Body of pancreas (tissue), 4 donors: ENCODE data around the gene MAML2. TPM values are rescaled to one million over a fixed set of nuclear protein-coding genes. Genes with fewer than 3 reads are reported as not detected.
"Not testable (repeated sequence)": the region's sequence is repeated elsewhere in the genome, so short reads cannot be mapped to it uniquely, and the experiment has no call there.

ENCODE experiments used
- ATAC-seq: fragments of 150-250 bp; one replicate; pipeline ENCODE4 v1.9.1; 2016
- DNase-seq, 4 donors: peaks; one replicate each; pipeline ENCODE4 v3.0.0-alpha.2; 2019
- H3K27ac ChIP-seq, 4 donors: fragments of 200-600 bp; sonication (generic); 1 replicate in 3 of 4; 2 replicates in 1 of 4; pipeline versions ENCODE4 v1.5.1 to v1.6.1; 2016 to 2019; ENCODE audit warnings: mild to moderate bottlenecking in 1 of 4, mixed read lengths in 1 of 4, moderate library complexity in 1 of 4
- H3K27me3 ChIP-seq, 2 donors: fragments of 200-600 bp; sonication (generic); one replicate each; pipeline ENCODE4 v1.6.0; 2016; ENCODE audit warnings: mild to moderate bottlenecking in 1 of 2
- H3K36me3 ChIP-seq, 2 donors: fragments of 200-600 bp; sonication (generic); replicated peaks in 1 of 2; 2 replicates each; pipeline ENCODE4 v1.5.1; 2016; ENCODE audit warnings: low read depth in 2 of 2; ENCODE audit not compliant: insufficient read depth in 1 of 2
- H3K4me1 ChIP-seq: fragments of 200-600 bp; sonication (generic); one replicate; pipeline ENCODE4 v1.6.0; 2016
- H3K4me3 ChIP-seq, 2 donors: fragments of 200-600 bp; sonication (generic); 1 replicate in 1 of 2; 2 replicates in 1 of 2; pipeline ENCODE4 v1.5.1; 2016 to 2019
- H3K9me3 ChIP-seq, 3 donors: fragments of 200-600 bp; sonication (generic); 1 replicate in 2 of 3; 2 replicates in 1 of 3; pipeline ENCODE4 v1.5.1; 2016
- CTCF ChIP-seq, 7 experiments: fragments of 450-650 bp in 4 of 7; fragments of 200-600 bp in 3 of 7; sonication (generic) in 3 of 7; IDR thresholded peaks; one replicate each; pipeline ENCODE4 v1.5.1; 2016 to 2019; ENCODE audit warnings: antibody characterized with exemption in 7 of 7
- POLR2A ChIP-seq, 3 donors: fragments of 450-650 bp; IDR thresholded peaks; one replicate each; pipeline ENCODE4 v1.6.1; 2016; ENCODE audit warnings: antibody characterized with exemption in 3 of 3, mild to moderate bottlenecking in 2 of 3
- WGBS, 2 donors: methylation state at CpG; one replicate each; pipeline ENCODE4 v1.1.5; 2017; 5-methylcytosine and 5-hydroxymethylcytosine counted together
- intact Hi-C: fragments of 100-400 bp; cut with DNase I; formaldehyde crosslinking; loops from one replicate; pipeline ENCODE4 v1.15.1; 2023
- total RNA-seq, 2 donors: library from RNA; depleted of rRNA; stranded (reverse); fragments of >200 nt; gene quantifications; one replicate each; pipeline ENCODE4 v1.1.0, GENCODE V29; 2016

The MAML2 gene
- total RNA-seq, 2 donors from 2014 or later: 7.9 to 9.9 TPM

- DNase-seq: no peak
Measured at GRCh38 chr11:96188243-96189006, 154.6 kb downstream of the MAML2 start.

GRCh38 chr11:96187822-96188221 is 155.2 kb downstream of the MAML2 start:
- no peak overlapping the region for H3K27ac ChIP-seq
- no peaks in the 10 kb centered on the region for H3K36me3 ChIP-seq
- TF ChIP-seq CTCF (IDR thresholded peaks at IDR 0.05) (no peak), POLR2A (IDR thresholded peaks at IDR 0.05) (no peak)
- WGBS, 2 donors: 68 to 81% methylated on average over 3 of the region's 3 CpGs
- H3K4me3 ChIP-seq: no peak overlapping the region
- no peaks in the 10 kb centered on the region for H3K4me1 ChIP-seq
- no peak for DNase-seq
- peak; percentile 33 for ATAC-seq
- no peaks in the 10 kb centered on the region for H3K9me3 ChIP-seq
- intact Hi-C loops: no loop called here
- no peaks in the 10 kb centered on the region for H3K27me3 ChIP-seq

More at GRCh38 chr11:96188243-96189006, 154.6 kb downstream of the MAML2 start:
- Histone ChIP-seq H3K4me1 (no peaks in the 10 kb centered on the region), H3K27me3 (no peaks in the 10 kb centered on the region), H3K4me3 (no peak overlapping the region), H3K36me3 (no peaks in the 10 kb centered on the region), H3K9me3 (no peaks in the 10 kb centered on the region), H3K27ac (peak overlapping the region in 1 of 4 donors; percentile 10)
- 22 to 23% methylated on average over 2 of the region's 2 CpGs for WGBS, 2 donors
- ATAC-seq: no peak
- intact Hi-C loops: no loop called here
- TF ChIP-seq CTCF (IDR thresholded peaks at IDR 0.05): no peak
- TF ChIP-seq POLR2A (IDR thresholded peaks at IDR 0.05): no peak

GRCh38 chr11:96186806-96187205 is 156.2 kb downstream of the MAML2 start:
- 75 to 76% methylated on average over 1 of the region's 1 CpG for whole genome bisulfite sequencing, 2 donors
- TF ChIP-seq CTCF (IDR thresholded peaks at IDR 0.05) (no peak), POLR2A (IDR thresholded peaks at IDR 0.05) (no peak)
- Histone ChIP-seq H3K4me1 (no peaks in the 10 kb centered on the region), H3K9me3 (no peaks in the 10 kb centered on the region), H3K27me3 (no peaks in the 10 kb centered on the region), H3K4me3 (no peak overlapping the region), H3K36me3 (no peaks in the 10 kb centered on the region), H3K27ac (no peak overlapping the region)
- ATAC-seq: no peak
- intact Hi-C loops: no loop called here
- no peak for DNase-seq

- WGBS, 2 donors: 55 to 73% methylated on average over 4 of the region's 4 CpGs
- ATAC-seq: no peak
Measured at GRCh38 chr11:96185220-96185768, 157.7 kb downstream of the MAML2 start.

GRCh38 chr11:96180937-96181336 is 162.1 kb downstream of the MAML2 start:
- ATAC-seq, H3K4me1 ChIP-seq, intact Hi-C loops, DNase-seq, H3K9me3 ChIP-seq, H3K27me3 ChIP-seq, H3K27ac ChIP-seq, H3K36me3 ChIP-seq, H3K4me3 ChIP-seq: not testable (repeated sequence)
- WGBS, 2 donors: 73 to 74% methylated on average over 3 to 4 of the region's 4 CpGs

More at GRCh38 chr11:96185220-96185768, 157.7 kb downstream of the MAML2 start:
- Histone ChIP-seq H3K4me1 (no peaks in the 10 kb centered on the region), H3K36me3 (no peaks in the 10 kb centered on the region), H3K4me3 (no peak overlapping the region), H3K9me3 (no peaks in the 10 kb centered on the region), H3K27me3 (no peaks in the 10 kb centered on the region), H3K27ac (no peak overlapping the region)
- DNase-seq: no peak
- TF ChIP-seq CTCF (IDR thresholded peaks at IDR 0.05) (no peak), POLR2A (IDR thresholded peaks at IDR 0.05) (no peak)
- intact Hi-C loops: no loop called here
